HCT116 (cell line): Measurements from ENCODE around the gene NKX2-2.

Experiments used
- CTCF ChIP-seq, 3 experiments: fragments of 200-600 bp in 1 of 3; sonication (generic) in 1 of 3; IDR thresholded peaks in 2 of 3; conservative IDR thresholded peaks in 1 of 3; 2 replicates each; pipeline ENCODE4 v1.5.1; 2012 to 2017; ENCODE audit warnings: low read depth in 2 of 3, low read length in 2 of 3, antibody characterized with exemption in 1 of 3, borderline replicate concordance in 1 of 3, control low read depth in 1 of 3, mild to moderate bottlenecking in 1 of 3, mixed read lengths in 1 of 3, mixed run types in 1 of 3, moderate library complexity in 1 of 3; ENCODE audit not compliant: insufficient read depth in 1 of 3
- EZH2 ChIP-seq: fragments of 200-600 bp; sonication (generic); IDR thresholded peaks from 2 replicates; pipeline ENCODE4 v1.6.1; 2017; ENCODE audit warnings: antibody characterized with exemption, mixed run types
- EZH2phosphoT487 ChIP-seq: fragments of 200-600 bp; IDR thresholded peaks from 2 replicates; pipeline ENCODE4 v1.6.1; 2018; ENCODE audit warnings: antibody characterized with exemption, borderline replicate concordance
- FOSL1 ChIP-seq: IDR thresholded peaks from 2 replicates; pipeline ENCODE4 v1.6.1; 2012; ENCODE audit warnings: low read depth
- POLR2A ChIP-seq: IDR thresholded peaks from 2 replicates; pipeline ENCODE4 v1.7.0; 2011; ENCODE audit warnings: borderline replicate concordance; ENCODE audit not compliant: insufficient read depth, insufficient read length; ENCODE audit errors: extremely low read depth
- POLR2AphosphoS5 ChIP-seq: IDR thresholded peaks from 2 replicates; pipeline ENCODE4 v1.6.1; 2011; ENCODE audit warnings: mild to moderate bottlenecking, low read depth, low read length, moderate library complexity
- SRF ChIP-seq: IDR thresholded peaks from 2 replicates; pipeline ENCODE4 v1.6.1; 2012; ENCODE audit warnings: low read depth
- ZFX ChIP-seq: fragments of 450-650 bp; IDR thresholded peaks from 2 replicates; pipeline ENCODE4 v1.6.1; 2017

- no peak for TF ChIP-seq FOSL1
- no peak for TF ChIP-seq EZH2phosphoT487
- TF ChIP-seq POLR2A: no peak
- no peak for TF ChIP-seq POLR2AphosphoS5
- no peak for TF ChIP-seq ZFX
- no peak for TF ChIP-seq CTCF (IDR thresholded peaks at IDR 0.05 in 2 of 3, conservative IDR thresholded peaks at IDR 0.05 in 1 of 3; ENCODE audit: borderline replicate concordance in 1 of 3, insufficient read depth in 1 of 3, low read depth in 2 of 3, low read length in 2 of 3)
- TF ChIP-seq SRF: no peak
- no peak for TF ChIP-seq EZH2
Measured at GRCh38 chr20:21509597-21510371, 4.1 kb downstream of the NKX2-2 start.
